ENCODE results near the gene FGGY.

- TF ChIP-seq MEIS1 (CRISPR knock-in tag; IDR thresholded peaks at IDR 0.05; ENCODE audit: borderline replicate concordance) (no peak), ZNF391 (tag by site-specific recombination; IDR thresholded peaks at IDR 0.05; ENCODE audit: borderline replicate concordance, low read depth) (no peak), ZNF292 (tag by site-specific recombination; IDR thresholded peaks at IDR 0.05; ENCODE audit: borderline replicate concordance, low read depth) (no peak), OVOL3 (tag by site-specific recombination; IDR thresholded peaks at IDR 0.05) (no peak), ZBTB1 (tag by site-specific recombination; IDR thresholded peaks at IDR 0.05) (no peak), TCF7L2 (IDR thresholded peaks at IDR 0.05; ENCODE audit: borderline replicate concordance, low read depth, low read length) (no peak), ZNF24 (tag by site-specific recombination; IDR thresholded peaks at IDR 0.05) (no peak), ZNF624 (tag by site-specific recombination; IDR thresholded peaks at IDR 0.05) (no peak)
- TF ChIP-seq, protein P1, sequence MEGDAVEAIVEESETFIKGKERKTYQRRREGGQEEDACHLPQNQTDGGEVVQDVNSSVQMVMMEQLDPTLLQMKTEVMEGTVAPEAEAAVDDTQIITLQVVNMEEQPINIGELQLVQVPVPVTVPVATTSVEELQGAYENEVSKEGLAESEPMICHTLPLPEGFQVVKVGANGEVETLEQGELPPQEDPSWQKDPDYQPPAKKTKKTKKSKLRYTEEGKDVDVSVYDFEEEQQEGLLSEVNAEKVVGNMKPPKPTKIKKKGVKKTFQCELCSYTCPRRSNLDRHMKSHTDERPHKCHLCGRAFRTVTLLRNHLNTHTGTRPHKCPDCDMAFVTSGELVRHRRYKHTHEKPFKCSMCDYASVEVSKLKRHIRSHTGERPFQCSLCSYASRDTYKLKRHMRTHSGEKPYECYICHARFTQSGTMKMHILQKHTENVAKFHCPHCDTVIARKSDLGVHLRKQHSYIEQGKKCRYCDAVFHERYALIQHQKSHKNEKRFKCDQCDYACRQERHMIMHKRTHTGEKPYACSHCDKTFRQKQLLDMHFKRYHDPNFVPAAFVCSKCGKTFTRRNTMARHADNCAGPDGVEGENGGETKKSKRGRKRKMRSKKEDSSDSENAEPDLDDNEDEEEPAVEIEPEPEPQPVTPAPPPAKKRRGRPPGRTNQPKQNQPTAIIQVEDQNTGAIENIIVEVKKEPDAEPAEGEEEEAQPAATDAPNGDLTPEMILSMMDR (tag by site-specific recombination; IDR thresholded peaks at IDR 0.05) = no peak
Observed at GRCh38 chr1:59353453-59353852, 56.6 kb downstream of the FGGY start.

Data from HEK293 (cell line).